ENCODE data around the gene IPO13.

Gene IPO13

GRCh38 chr1:43934986-43935324, 11.8 kb upstream of the IPO13 start:
- no peak for TF ChIP-seq CTCF (conservative IDR thresholded peaks at IDR 0.05; ENCODE audit: low read length)
- H3K4me3 ChIP-seq (ENCODE audit: low read length), result no peak overlapping the region
- no peak for DNase-seq (ENCODE audit: low read depth)

- no peak overlapping the region for H3K4me3 ChIP-seq (ENCODE audit: low read length)
- TF ChIP-seq CTCF (conservative IDR thresholded peaks at IDR 0.05; ENCODE audit: low read length), result no peak
- DNase-seq (ENCODE audit: low read depth), result no peak
These were observed 10.9 kb upstream of the IPO13 start for GRCh38 chr1:43935711-43936427.

GRCh38 chr1:43936431-43937151, 10.2 kb upstream of the IPO13 start:
- DNase-seq (ENCODE audit: low read depth), result no peak
- no peak for TF ChIP-seq CTCF (conservative IDR thresholded peaks at IDR 0.05; ENCODE audit: low read length)
- H3K4me3 ChIP-seq (ENCODE audit: low read length), result no peak overlapping the region; the same call in 1 of the 2 replicates

GRCh38 chr1:43937179-43937865, 9.4 kb upstream of the IPO13 start:
- H3K4me3 ChIP-seq (ENCODE audit: low read length), result no peak overlapping the region
- no peak for TF ChIP-seq CTCF (conservative IDR thresholded peaks at IDR 0.05; ENCODE audit: low read length)
- no peak for DNase-seq (ENCODE audit: low read depth)

- no peak for DNase-seq (ENCODE audit: low read depth)
- TF ChIP-seq CTCF (conservative IDR thresholded peaks at IDR 0.05; ENCODE audit: low read length), result no peak
These were observed 8.4 kb upstream of the IPO13 start for GRCh38 chr1:43938383-43938782.

GRCh38 chr1:43938892-43939587, 7.7 kb upstream of the IPO13 start:
- DNase-seq (ENCODE audit: low read depth), result no peak
- no peak overlapping the region for H3K4me3 ChIP-seq (ENCODE audit: low read length)
- TF ChIP-seq CTCF (conservative IDR thresholded peaks at IDR 0.05; ENCODE audit: low read length), result no peak

More at GRCh38 chr1:43938383-43938782, 8.4 kb upstream of the IPO13 start:
- H3K4me3 ChIP-seq (ENCODE audit: low read length), result no peak overlapping the region
